WTC11 (cell line): ENCODE measurements around the gene SPACA1.

Experiments
- CTCF ChIP-seq: fragments of 200-600 bp; IDR thresholded peaks from 2 replicates; pipeline ENCODE4 v1.8.0; 2022; ENCODE audit warnings: antibody characterized with exemption
- E2F5 ChIP-seq: sonication (generic); formaldehyde crosslinking; IDR thresholded peaks from 2 replicates; pipeline ENCODE4 v1.8.1; 2022; ENCODE audit warnings: mild to moderate bottlenecking, moderate library complexity, missing genetic modification reagents
- MAX ChIP-seq: sonication (generic); formaldehyde crosslinking; IDR thresholded peaks from 2 replicates; pipeline ENCODE4 v1.8.0; 2022; ENCODE audit warnings: mild to moderate bottlenecking, missing genetic modification reagents
- NFYB ChIP-seq: sonication (generic); formaldehyde crosslinking; conservative IDR thresholded peaks from 2 replicates; pipeline ENCODE4 v1.8.0; 2022; ENCODE audit warnings: low read depth, missing genetic modification reagents
- SP1 ChIP-seq: sonication (generic); formaldehyde crosslinking; conservative IDR thresholded peaks from 2 replicates; pipeline ENCODE4 v1.8.1; 2022; ENCODE audit warnings: missing genetic modification reagents
- TEAD4 ChIP-seq: sonication (generic); formaldehyde crosslinking; IDR thresholded peaks from 2 replicates; pipeline ENCODE4 v1.8.0; 2022; ENCODE audit warnings: mild to moderate bottlenecking, missing genetic modification reagents
- USF2 ChIP-seq: sonication (generic); formaldehyde crosslinking; IDR thresholded peaks from 2 replicates; pipeline ENCODE4 v1.8.1; 2023; ENCODE audit warnings: mild to moderate bottlenecking, missing genetic modification reagents, moderate library complexity
- ZBTB43 ChIP-seq: sonication (generic); formaldehyde crosslinking; IDR thresholded peaks from 2 replicates; pipeline ENCODE4 v1.8.1; 2023; ENCODE audit warnings: mild to moderate bottlenecking, missing genetic modification reagents
- ZNF121 ChIP-seq: sonication (generic); formaldehyde crosslinking; IDR thresholded peaks from 2 replicates; pipeline ENCODE4 v1.8.0; 2023; ENCODE audit warnings: missing genetic modification reagents
- ZNF219 ChIP-seq: sonication (generic); formaldehyde crosslinking; IDR thresholded peaks from 2 replicates; pipeline ENCODE4 v1.8.0; 2023; ENCODE audit warnings: missing genetic modification reagents, mild to moderate bottlenecking, borderline replicate concordance
- ZNF232 ChIP-seq: sonication (generic); formaldehyde crosslinking; IDR thresholded peaks from 2 replicates; pipeline ENCODE4 v1.8.0; 2022; ENCODE audit warnings: mild to moderate bottlenecking, missing genetic modification reagents
- TF ChIP-seq, protein P1 (sequence below): sonication (generic); formaldehyde crosslinking; IDR thresholded peaks from 2 replicates; pipeline ENCODE4 v1.8.1; 2022; ENCODE audit warnings: low read depth, missing genetic modification reagents, borderline replicate concordance

GRCh38 chr6:88086792-88087191, 39.2 kb downstream of the SPACA1 start:
- TF ChIP-seq CTCF (no peak), E2F5 (CRISPR knock-in tag) (no peak), ZBTB43 (CRISPR knock-in tag) (no peak), NFYB (CRISPR knock-in tag) (no peak), SP1 (no peak), ZNF219 (CRISPR knock-in tag) (no peak), USF2 (CRISPR knock-in tag) (no peak), ZNF232 (CRISPR knock-in tag) (no peak), TEAD4 (no peak), ZNF121 (no peak), MAX (no peak)
- TF ChIP-seq, protein P1, sequence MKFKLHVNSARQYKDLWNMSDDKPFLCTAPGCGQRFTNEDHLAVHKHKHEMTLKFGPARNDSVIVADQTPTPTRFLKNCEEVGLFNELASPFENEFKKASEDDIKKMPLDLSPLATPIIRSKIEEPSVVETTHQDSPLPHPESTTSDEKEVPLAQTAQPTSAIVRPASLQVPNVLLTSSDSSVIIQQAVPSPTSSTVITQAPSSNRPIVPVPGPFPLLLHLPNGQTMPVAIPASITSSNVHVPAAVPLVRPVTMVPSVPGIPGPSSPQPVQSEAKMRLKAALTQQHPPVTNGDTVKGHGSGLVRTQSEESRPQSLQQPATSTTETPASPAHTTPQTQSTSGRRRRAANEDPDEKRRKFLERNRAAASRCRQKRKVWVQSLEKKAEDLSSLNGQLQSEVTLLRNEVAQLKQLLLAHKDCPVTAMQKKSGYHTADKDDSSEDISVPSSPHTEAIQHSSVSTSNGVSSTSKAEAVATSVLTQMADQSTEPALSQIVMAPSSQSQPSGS (CRISPR knock-in tag) = no peak
